Stimulated activated naive CD8-positive, alpha-beta T cell treated with anti-CD3 and anti-CD28 coated beads, Interleukin-15, Interleukin-2, amounts not matched to agents 100 ng/mL and 50 ng/mL, for 24 hours (primary cell): ENCODE results near the gene CLK3.

Experiments used
- H3K27ac Mint-ChIP-seq: one replicate; pipeline ENCODE4 v1.8.0; 2021; ENCODE audit warnings: mild to moderate bottlenecking, mixed read lengths
- H3K27me3 Mint-ChIP-seq: one replicate; pipeline ENCODE4 v1.8.0; 2021; ENCODE audit warnings: mixed read lengths
- H3K36me3 Mint-ChIP-seq: one replicate; pipeline ENCODE4 v1.8.0; 2021; ENCODE audit warnings: low read depth, mixed read lengths
- H3K4me1 Mint-ChIP-seq: one replicate; pipeline ENCODE4 v1.8.0; 2021; ENCODE audit warnings: low read depth, mixed read lengths
- H3K4me3 Mint-ChIP-seq: one replicate; pipeline ENCODE4 v1.8.0; 2021; ENCODE audit warnings: mild to moderate bottlenecking, mixed read lengths
- H3K9me3 Mint-ChIP-seq: one replicate; pipeline ENCODE4 v1.8.0; 2021; ENCODE audit warnings: mixed read lengths

CLK3 gene

GRCh38 chr15:74611834-74612233, 3.8 kb upstream of the CLK3 start:
- no peak overlapping the region for H3K4me3 Mint-ChIP-seq
- H3K4me1 Mint-ChIP-seq = peaks cover 22% of the 10 kb centered on the region
- peaks cover 6% of the 10 kb centered on the region for H3K36me3 Mint-ChIP-seq
- H3K27me3 Mint-ChIP-seq = no peaks in the 10 kb centered on the region
- H3K27ac Mint-ChIP-seq = no peak overlapping the region
- no peaks in the 10 kb centered on the region for H3K9me3 Mint-ChIP-seq

GRCh38 chr15:74612677-74613076, 3.0 kb upstream of the CLK3 start:
- peak overlapping the region; percentile 61 for H3K27ac Mint-ChIP-seq
- H3K4me3 Mint-ChIP-seq = peak overlapping the region; percentile 17
- H3K4me1 Mint-ChIP-seq = peaks cover 31% of the 10 kb centered on the region
- H3K36me3 Mint-ChIP-seq = peaks cover 15% of the 10 kb centered on the region
- H3K9me3 Mint-ChIP-seq = no peaks in the 10 kb centered on the region
- H3K27me3 Mint-ChIP-seq = no peaks in the 10 kb centered on the region

- Mint-ChIP-seq H3K27me3 (no peaks in the 10 kb centered on the region), H3K36me3 (peaks cover 18% of the 10 kb centered on the region), H3K9me3 (no peaks in the 10 kb centered on the region), H3K27ac (peak overlapping the region; percentile 61), H3K4me1 (peaks cover 37% of the 10 kb centered on the region), H3K4me3 (peak overlapping the region; percentile 73)
Observed at GRCh38 chr15:74613089-74613952, 2.3 kb upstream of the CLK3 start.

- peak overlapping the region; percentile 68 for H3K27ac Mint-ChIP-seq
- H3K36me3 Mint-ChIP-seq = peaks cover 18% of the 10 kb centered on the region
- peak overlapping the region; percentile 73 for H3K4me3 Mint-ChIP-seq
- H3K27me3 Mint-ChIP-seq = no peaks in the 10 kb centered on the region
- no peaks in the 10 kb centered on the region for H3K9me3 Mint-ChIP-seq
- H3K4me1 Mint-ChIP-seq = peaks cover 44% of the 10 kb centered on the region
Observed at GRCh38 chr15:74613953-74614743, 1.5 kb upstream of the CLK3 start.

GRCh38 chr15:74614744-74615507, 710 bp upstream of the CLK3 start:
- Mint-ChIP-seq H3K4me3 (peak overlapping the region; percentile 88), H3K27me3 (no peaks in the 10 kb centered on the region), H3K4me1 (peaks cover 49% of the 10 kb centered on the region), H3K27ac (peak overlapping the region; percentile 96), H3K36me3 (peaks cover 20% of the 10 kb centered on the region), H3K9me3 (no peaks in the 10 kb centered on the region)

GRCh38 chr15:74616366-74616939, 817 bp downstream of the CLK3 start:
- Mint-ChIP-seq H3K4me1 (peaks cover 61% of the 10 kb centered on the region), H3K4me3 (peak overlapping the region; percentile 88), H3K27ac (peak overlapping the region; percentile 93), H3K9me3 (no peaks in the 10 kb centered on the region), H3K36me3 (peaks cover 35% of the 10 kb centered on the region), H3K27me3 (no peaks in the 10 kb centered on the region)

- Mint-ChIP-seq H3K36me3 (peaks cover 40% of the 10 kb centered on the region), H3K27me3 (no peaks in the 10 kb centered on the region), H3K4me3 (peak overlapping the region; percentile 88), H3K4me1 (peaks cover 61% of the 10 kb centered on the region), H3K9me3 (no peaks in the 10 kb centered on the region), H3K27ac (peak overlapping the region; percentile 93)
Observed at GRCh38 chr15:74616996-74617395, 1.4 kb downstream of the CLK3 start.

GRCh38 chr15:74618841-74619596, 3.4 kb downstream of the CLK3 start:
- Mint-ChIP-seq H3K27ac (peak overlapping the region; percentile 37), H3K4me1 (peaks cover 48% of the 10 kb centered on the region), H3K9me3 (no peaks in the 10 kb centered on the region), H3K36me3 (peaks cover 55% of the 10 kb centered on the region), H3K4me3 (no peak overlapping the region), H3K27me3 (no peaks in the 10 kb centered on the region)

GRCh38 chr15:74619916-74620635, 4.4 kb downstream of the CLK3 start:
- Mint-ChIP-seq H3K27me3 (no peaks in the 10 kb centered on the region), H3K4me1 (peaks cover 43% of the 10 kb centered on the region), H3K36me3 (peaks cover 63% of the 10 kb centered on the region), H3K27ac (peak overlapping the region; percentile 45), H3K9me3 (no peaks in the 10 kb centered on the region), H3K4me3 (no peak overlapping the region)

GRCh38 chr15:74620636-74621545, 5.3 kb downstream of the CLK3 start:
- H3K4me3 Mint-ChIP-seq = peak overlapping the region; percentile 17
- peaks cover 70% of the 10 kb centered on the region for H3K36me3 Mint-ChIP-seq
- no peaks in the 10 kb centered on the region for H3K27me3 Mint-ChIP-seq
- H3K9me3 Mint-ChIP-seq = no peaks in the 10 kb centered on the region
- peak overlapping the region; percentile 62 for H3K27ac Mint-ChIP-seq
- peaks cover 51% of the 10 kb centered on the region for H3K4me1 Mint-ChIP-seq

GRCh38 chr15:74621546-74621920, 5.9 kb downstream of the CLK3 start:
- H3K9me3 Mint-ChIP-seq = no peaks in the 10 kb centered on the region
- H3K4me3 Mint-ChIP-seq = no peak overlapping the region
- H3K27me3 Mint-ChIP-seq = no peaks in the 10 kb centered on the region
- peaks cover 73% of the 10 kb centered on the region for H3K36me3 Mint-ChIP-seq
- no peak overlapping the region for H3K27ac Mint-ChIP-seq
- H3K4me1 Mint-ChIP-seq = peaks cover 56% of the 10 kb centered on the region

GRCh38 chr15:74621936-74622335, 6.3 kb downstream of the CLK3 start:
- H3K4me1 Mint-ChIP-seq = peaks cover 55% of the 10 kb centered on the region
- H3K27ac Mint-ChIP-seq = no peak overlapping the region
- H3K4me3 Mint-ChIP-seq = no peak overlapping the region
- H3K36me3 Mint-ChIP-seq = peaks cover 71% of the 10 kb centered on the region
- H3K9me3 Mint-ChIP-seq = no peaks in the 10 kb centered on the region
- H3K27me3 Mint-ChIP-seq = no peaks in the 10 kb centered on the region

- Mint-ChIP-seq H3K27ac (peak overlapping the region; percentile 45), H3K4me1 (peaks cover 50% of the 10 kb centered on the region), H3K4me3 (no peak overlapping the region), H3K9me3 (no peaks in the 10 kb centered on the region), H3K36me3 (peaks cover 66% of the 10 kb centered on the region), H3K27me3 (no peaks in the 10 kb centered on the region)
Observed at GRCh38 chr15:74622758-74623157, 7.1 kb downstream of the CLK3 start.
